ENCODE measurements around the gene ITGA3. TPM values are rescaled to one million over a fixed set of nuclear protein-coding genes. Genes with fewer than 3 reads are reported as not detected.

Gene ITGA3
- polyA plus RNA-seq, 6 donors from 2014 or later, result 0.29 to 1.4 (median 0.62) TPM; not detected in 1

- Mint-ChIP-seq H3K36me3 (no peaks in the 10 kb centered on the region), H3K4me3 (peak overlapping the region in 7 of 8 donors; percentile 48 to 94 (median 80)), H3K27me3 (peaks cover 5 to 14% (median 11%) of the 10 kb centered on the region in 3 donors), H3K9me3 (peaks cover 0 to 2% (median 0%) of the 10 kb centered on the region in 7 donors), H3K27ac (peak overlapping the region; percentile 29 to 97 (median 76)), H3K4me1 (peaks cover 34 to 44% (median 36%) of the 10 kb centered on the region in 3 donors)
- DNase-seq (no peak), ATAC-seq (ENCODE audit: low read depth in 2 of 2) (no peak)
Observed at GRCh38 chr17:50130559-50131305, 74.8 kb downstream of the ITGA3 start.

GRCh38 chr17:50132104-50132794, 76.3 kb downstream of the ITGA3 start:
- ATAC-seq (ENCODE audit: low read depth in 2 of 2), result no peak
- Mint-ChIP-seq H3K36me3 (peaks cover 0 to 10% of the 10 kb centered on the region in 2 donors), H3K9me3 (peaks cover 0 to 2% (median 0%) of the 10 kb centered on the region in 7 donors), H3K4me3 (peak overlapping the region in 3 of 8 donors; percentile 37 to 80 (median 62)), H3K27me3 (peaks cover 5 to 14% (median 11%) of the 10 kb centered on the region in 3 donors), H3K4me1 (peaks cover 40 to 53% (median 42%) of the 10 kb centered on the region in 3 donors), H3K27ac (peak overlapping the region in 5 of 6 donors; percentile 71 to 83 (median 80))
- DNase-seq, result no peak

- H3K27ac Mint-ChIP-seq, result peak overlapping the region in 3 of 6 donors; percentile 38 to 83 (median 51)
- H3K4me3 Mint-ChIP-seq, result no peak overlapping the region
- H3K9me3 Mint-ChIP-seq, result peaks cover 0 to 2% (median 0%) of the 10 kb centered on the region in 7 donors
- H3K27me3 Mint-ChIP-seq, result peaks cover 5 to 14% (median 9%) of the 10 kb centered on the region in 3 donors
- peaks cover 0 to 19% of the 10 kb centered on the region in 2 donors for H3K36me3 Mint-ChIP-seq
- ATAC-seq (ENCODE audit: low read depth in 2 of 2) (no peak), DNase-seq (no peak)
- peaks cover 42 to 55% (median 46%) of the 10 kb centered on the region in 3 donors for H3K4me1 Mint-ChIP-seq
Observed at GRCh38 chr17:50133028-50133768, 77.3 kb downstream of the ITGA3 start.

- peaks cover 38 to 51% (median 42%) of the 10 kb centered on the region in 3 donors for H3K4me1 Mint-ChIP-seq
- no peak overlapping the region for H3K4me3 Mint-ChIP-seq
- peaks cover 0 to 21% of the 10 kb centered on the region in 2 donors for H3K36me3 Mint-ChIP-seq
- ATAC-seq (ENCODE audit: low read depth in 2 of 2) (no peak), DNase-seq (no peak)
- H3K27ac Mint-ChIP-seq, result peak overlapping the region in 1 of 6 donors; percentile 51
- peaks cover under 1 to 9% (median 4%) of the 10 kb centered on the region in 3 donors for H3K27me3 Mint-ChIP-seq
- H3K9me3 Mint-ChIP-seq, result no peaks in the 10 kb centered on the region
Observed at GRCh38 chr17:50133769-50134099, 77.8 kb downstream of the ITGA3 start.

- Mint-ChIP-seq H3K27me3 (peaks cover 0 to 6% (median 0%) of the 10 kb centered on the region in 3 donors), H3K4me1 (peaks cover 40 to 49% (median 40%) of the 10 kb centered on the region in 3 donors), H3K27ac (peak overlapping the region in 2 of 6 donors; percentile 51 to 57), H3K4me3 (no peak overlapping the region), H3K9me3 (no peaks in the 10 kb centered on the region), H3K36me3 (peaks cover 0 to 21% of the 10 kb centered on the region in 2 donors)
- ATAC-seq (ENCODE audit: low read depth in 2 of 2) (no peak), DNase-seq (no peak)
Observed at GRCh38 chr17:50134206-50135110, 78.5 kb downstream of the ITGA3 start.

GRCh38 chr17:50135316-50136095, 79.6 kb downstream of the ITGA3 start:
- Mint-ChIP-seq H3K36me3 (peaks cover 0 to 28% of the 10 kb centered on the region in 2 donors), H3K27me3 (peaks cover 0 to 4% (median 0%) of the 10 kb centered on the region in 3 donors), H3K4me1 (peaks cover 44 to 58% (median 47%) of the 10 kb centered on the region in 3 donors), H3K27ac (peak overlapping the region in 1 of 6 donors; percentile 24), H3K9me3 (no peaks in the 10 kb centered on the region), H3K4me3 (no peak overlapping the region)
- ATAC-seq (ENCODE audit: low read depth in 2 of 2) (no peak), DNase-seq (no peak)

GRCh38 chr17:50136096-50136687, 80.3 kb downstream of the ITGA3 start:
- ATAC-seq (ENCODE audit: low read depth in 2 of 2) (no peak), DNase-seq (no peak)
- no peak overlapping the region for H3K4me3 Mint-ChIP-seq
- peaks cover 0 to 28% of the 10 kb centered on the region in 2 donors for H3K36me3 Mint-ChIP-seq
- H3K27me3 Mint-ChIP-seq, result no peaks in the 10 kb centered on the region
- H3K27ac Mint-ChIP-seq, result peak overlapping the region in 2 of 6 donors; percentile 24 to 53
- peaks cover 45 to 58% (median 47%) of the 10 kb centered on the region in 3 donors for H3K4me1 Mint-ChIP-seq
- no peaks in the 10 kb centered on the region for H3K9me3 Mint-ChIP-seq

GRCh38 chr17:50137042-50137441, 81.1 kb downstream of the ITGA3 start:
- ATAC-seq (ENCODE audit: low read depth in 2 of 2) (no peak), DNase-seq (no peak)
- no peaks in the 10 kb centered on the region for H3K9me3 Mint-ChIP-seq
- peak overlapping the region in 1 of 8 donors; percentile 77 for H3K4me3 Mint-ChIP-seq
- peak overlapping the region in 3 of 6 donors; percentile 20 to 67 (median 42) for H3K27ac Mint-ChIP-seq
- H3K27me3 Mint-ChIP-seq, result no peaks in the 10 kb centered on the region
- H3K36me3 Mint-ChIP-seq, result peaks cover 0 to 28% of the 10 kb centered on the region in 2 donors
- H3K4me1 Mint-ChIP-seq, result peaks cover 48 to 58% (median 50%) of the 10 kb centered on the region in 3 donors

GRCh38 chr17:50139185-50139783, 83.4 kb downstream of the ITGA3 start:
- no peaks in the 10 kb centered on the region for H3K27me3 Mint-ChIP-seq
- no peaks in the 10 kb centered on the region for H3K9me3 Mint-ChIP-seq
- ATAC-seq (ENCODE audit: low read depth in 2 of 2) (no peak), DNase-seq (no peak)
- no peak overlapping the region for H3K4me3 Mint-ChIP-seq
- H3K27ac Mint-ChIP-seq, result peak overlapping the region in 4 of 6 donors; percentile 86 to 98 (median 89)
- H3K36me3 Mint-ChIP-seq, result peaks cover 16 to 46% of the 10 kb centered on the region in 2 donors
- peaks cover 66 to 69% (median 68%) of the 10 kb centered on the region in 3 donors for H3K4me1 Mint-ChIP-seq

Data from naive B cell (primary cell).